Glutamatergic neuron (in vitro differentiated cells): ENCODE data around the gene RNASEH2B. TPM values are rescaled to one million over a fixed set of nuclear protein-coding genes. Genes with fewer than 3 reads are reported as not detected.

ENCODE experiments used
- DNase-seq: peaks from one replicate; pipeline ENCODE4 v3.0.0; 2022
- H3K27ac Mint-ChIP-seq: one replicate; pipeline ENCODE4 v1.8.0; 2020; ENCODE audit warnings: mild to moderate bottlenecking, mixed read lengths, inconsistent platforms; ENCODE audit not compliant: unreplicated experiment
- H3K27me3 Mint-ChIP-seq: one replicate; pipeline ENCODE4 v1.8.0; 2020; ENCODE audit warnings: mild to moderate bottlenecking, moderate library complexity, mixed read lengths, inconsistent platforms; ENCODE audit not compliant: unreplicated experiment
- H3K36me3 Mint-ChIP-seq: one replicate; pipeline ENCODE4 v1.8.0; 2020; ENCODE audit warnings: mild to moderate bottlenecking, mixed read lengths, inconsistent platforms; ENCODE audit not compliant: unreplicated experiment
- H3K4me1 Mint-ChIP-seq: one replicate; pipeline ENCODE4 v1.8.0; 2020; ENCODE audit warnings: mild to moderate bottlenecking, low read depth, mixed read lengths, inconsistent platforms; ENCODE audit not compliant: unreplicated experiment
- H3K4me3 Mint-ChIP-seq: one replicate; pipeline ENCODE4 v1.8.0; 2020; ENCODE audit warnings: mild to moderate bottlenecking, mixed read lengths, inconsistent platforms; ENCODE audit not compliant: unreplicated experiment
- H3K9me3 Mint-ChIP-seq: one replicate; pipeline ENCODE4 v1.8.0; 2020; ENCODE audit warnings: mild to moderate bottlenecking, moderate library complexity, mixed read lengths, inconsistent platforms; ENCODE audit not compliant: unreplicated experiment
- total RNA-seq: library from RNA; stranded (reverse); fragmentation: NEBNext Ultra II Directional; extraction: Animal tissue kit (Norgen Biotek cat#: 25700); gene quantifications from one replicate; pipeline ENCODE4 v1.2.1, GENCODE V29; 2021; ENCODE audit not compliant: unreplicated experiment
- TF ChIP-seq, protein P1 (sequence below): fragments of 200-600 bp; sonication (generic); IDR thresholded peaks from one replicate; pipeline ENCODE4 v1.5.0; 2021; ENCODE audit not compliant: partially characterized antibody, unreplicated experiment

Gene RNASEH2B
- total RNA-seq, 1 donor from 2014 or later: 10.4 TPM

DNA sequence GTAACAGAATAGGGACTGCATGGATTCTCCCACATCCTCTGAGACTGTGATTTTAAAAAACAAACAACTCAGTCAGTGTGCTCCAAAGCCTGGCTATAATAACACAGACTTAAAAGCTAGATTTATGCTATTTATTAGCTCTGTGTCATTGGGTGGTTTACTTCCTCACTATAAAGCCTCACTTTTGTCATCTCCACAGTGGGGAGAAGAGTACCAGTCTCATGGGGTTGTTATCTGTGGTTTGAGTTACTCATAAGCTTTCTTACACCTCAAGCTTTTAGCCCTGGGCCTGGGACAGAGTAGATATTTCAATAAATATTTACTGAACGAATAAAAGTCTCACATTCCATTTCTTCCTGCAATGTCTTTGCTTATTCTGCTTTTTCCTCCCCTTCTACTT is 5.3 kb downstream of the RNASEH2B start:
- peaks cover 4% of the 10 kb centered on the region for H3K4me1 Mint-ChIP-seq
- no peaks in the 10 kb centered on the region for H3K9me3 Mint-ChIP-seq
- H3K27me3 Mint-ChIP-seq: no peaks in the 10 kb centered on the region
- no peak overlapping the region for H3K27ac Mint-ChIP-seq
- no peak overlapping the region for H3K4me3 Mint-ChIP-seq
- no peak for DNase-seq
- TF ChIP-seq, protein P1, sequence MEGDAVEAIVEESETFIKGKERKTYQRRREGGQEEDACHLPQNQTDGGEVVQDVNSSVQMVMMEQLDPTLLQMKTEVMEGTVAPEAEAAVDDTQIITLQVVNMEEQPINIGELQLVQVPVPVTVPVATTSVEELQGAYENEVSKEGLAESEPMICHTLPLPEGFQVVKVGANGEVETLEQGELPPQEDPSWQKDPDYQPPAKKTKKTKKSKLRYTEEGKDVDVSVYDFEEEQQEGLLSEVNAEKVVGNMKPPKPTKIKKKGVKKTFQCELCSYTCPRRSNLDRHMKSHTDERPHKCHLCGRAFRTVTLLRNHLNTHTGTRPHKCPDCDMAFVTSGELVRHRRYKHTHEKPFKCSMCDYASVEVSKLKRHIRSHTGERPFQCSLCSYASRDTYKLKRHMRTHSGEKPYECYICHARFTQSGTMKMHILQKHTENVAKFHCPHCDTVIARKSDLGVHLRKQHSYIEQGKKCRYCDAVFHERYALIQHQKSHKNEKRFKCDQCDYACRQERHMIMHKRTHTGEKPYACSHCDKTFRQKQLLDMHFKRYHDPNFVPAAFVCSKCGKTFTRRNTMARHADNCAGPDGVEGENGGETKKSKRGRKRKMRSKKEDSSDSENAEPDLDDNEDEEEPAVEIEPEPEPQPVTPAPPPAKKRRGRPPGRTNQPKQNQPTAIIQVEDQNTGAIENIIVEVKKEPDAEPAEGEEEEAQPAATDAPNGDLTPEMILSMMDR: no peak
- H3K36me3 Mint-ChIP-seq: no peaks in the 10 kb centered on the region

DNA sequence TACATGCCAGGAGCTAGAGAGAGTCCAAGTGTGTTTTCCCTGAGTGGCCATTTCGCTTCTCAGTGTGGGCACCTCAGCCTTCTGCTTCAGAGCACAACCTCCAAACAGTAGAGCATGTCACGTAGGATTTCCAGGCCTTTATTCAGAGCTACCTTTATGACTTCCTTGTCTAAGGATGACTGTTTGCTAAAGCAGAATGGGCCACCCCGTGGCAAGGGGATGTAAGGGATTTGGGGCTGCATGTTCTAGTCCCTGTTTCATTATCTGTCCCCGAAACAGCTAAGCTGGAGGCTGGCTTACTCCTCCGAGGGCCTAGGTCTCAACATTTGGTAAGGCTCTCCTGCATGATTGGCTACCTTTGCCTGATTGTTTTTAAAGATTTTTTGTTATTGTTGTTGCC is 6.0 kb downstream of the RNASEH2B start:
- no peak overlapping the region for H3K27ac Mint-ChIP-seq
- H3K4me1 Mint-ChIP-seq: peaks cover 4% of the 10 kb centered on the region
- H3K9me3 Mint-ChIP-seq: no peaks in the 10 kb centered on the region
- TF ChIP-seq, protein P1: no peak
- H3K36me3 Mint-ChIP-seq: no peaks in the 10 kb centered on the region
- DNase-seq: no peak
- H3K4me3 Mint-ChIP-seq: no peak overlapping the region
- H3K27me3 Mint-ChIP-seq: no peaks in the 10 kb centered on the region

DNA sequence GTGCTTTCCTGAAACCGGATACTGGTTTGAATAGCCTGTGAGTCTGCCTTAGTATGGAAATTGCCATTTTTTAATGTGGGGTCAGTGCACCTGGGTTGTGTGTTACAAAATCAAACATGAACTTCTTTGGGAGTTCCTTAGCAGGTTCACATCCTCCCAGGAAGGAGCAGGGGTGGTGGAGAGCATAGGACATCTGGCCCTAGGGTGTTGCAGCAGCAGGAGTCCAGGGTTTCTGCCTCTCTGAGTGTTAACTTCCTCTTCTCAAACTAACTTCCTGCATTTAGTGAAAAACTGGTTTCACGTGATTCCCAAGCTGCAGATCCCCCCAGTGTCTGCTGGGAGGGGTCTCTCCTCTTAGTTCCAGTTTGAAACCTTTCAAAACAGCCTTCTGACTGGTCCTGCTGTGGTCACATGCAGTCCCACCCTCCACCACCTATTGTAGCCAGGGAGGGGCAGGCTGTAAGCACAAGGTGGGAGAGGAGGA is 7.2 kb downstream of the RNASEH2B start:
- Mint-ChIP-seq H3K4me3 (no peak overlapping the region), H3K27me3 (no peaks in the 10 kb centered on the region), H3K9me3 (no peaks in the 10 kb centered on the region), H3K27ac (no peak overlapping the region), H3K4me1 (peaks cover 2% of the 10 kb centered on the region), H3K36me3 (peaks cover 3% of the 10 kb centered on the region)
- TF ChIP-seq, protein P1: no peak
- DNase-seq: no peak

DNA sequence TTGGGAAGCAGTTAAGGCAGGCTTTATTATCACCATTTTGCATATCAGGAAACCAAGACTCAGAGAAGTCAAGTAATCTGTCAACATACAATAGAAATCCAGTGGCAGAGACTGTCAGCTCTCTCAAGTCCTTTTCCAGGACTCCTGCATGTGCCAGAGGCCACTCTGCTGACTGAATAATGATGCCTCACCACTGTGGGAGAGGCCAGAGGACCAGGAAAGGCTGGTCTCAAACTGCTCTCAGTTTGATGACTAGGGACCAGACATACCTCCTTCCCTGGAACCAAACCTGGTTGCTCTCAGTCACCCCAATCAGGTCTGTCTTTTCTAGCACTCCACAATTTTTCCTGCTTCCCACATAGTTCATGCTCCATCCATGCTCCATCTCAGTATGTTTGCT is 8.0 kb downstream of the RNASEH2B start:
- peaks cover 11% of the 10 kb centered on the region for H3K36me3 Mint-ChIP-seq
- TF ChIP-seq, protein P1: no peak
- no peak for DNase-seq
- H3K9me3 Mint-ChIP-seq: no peaks in the 10 kb centered on the region
- no peak overlapping the region for H3K4me3 Mint-ChIP-seq
- no peak overlapping the region for H3K27ac Mint-ChIP-seq
- H3K27me3 Mint-ChIP-seq: no peaks in the 10 kb centered on the region
- H3K4me1 Mint-ChIP-seq: no peaks in the 10 kb centered on the region

DNA sequence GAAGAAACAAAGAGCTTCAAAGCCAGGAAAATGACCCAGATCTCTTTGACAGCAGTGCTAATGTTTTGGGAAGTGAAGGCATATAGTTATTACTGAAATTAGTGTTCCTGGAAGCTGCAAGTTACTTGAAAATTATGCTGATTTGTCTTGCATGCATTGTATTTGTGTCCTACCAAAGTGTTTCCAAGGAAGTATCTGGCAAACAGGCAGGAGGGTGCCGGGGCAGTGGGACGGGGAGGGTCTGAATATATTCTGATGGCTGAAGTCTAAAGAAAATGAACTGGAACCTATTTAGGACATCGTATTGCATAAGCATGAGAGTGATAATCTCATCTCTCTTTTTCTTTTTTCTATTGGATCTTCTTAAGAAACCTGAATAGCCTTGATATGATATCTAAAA is 9.0 kb downstream of the RNASEH2B start:
- Mint-ChIP-seq H3K4me3 (no peak overlapping the region), H3K4me1 (no peaks in the 10 kb centered on the region), H3K27me3 (no peaks in the 10 kb centered on the region), H3K36me3 (peaks cover 15% of the 10 kb centered on the region), H3K9me3 (no peaks in the 10 kb centered on the region), H3K27ac (no peak overlapping the region)
- no peak for DNase-seq
- TF ChIP-seq, protein P1: no peak
